ENCODE data around the gene CRY1.
"Not testable (repeated sequence)": the region's sequence is repeated elsewhere in the genome, so short reads cannot be mapped to it uniquely, and the experiment has no call there.

The CRY1 gene

DNA sequence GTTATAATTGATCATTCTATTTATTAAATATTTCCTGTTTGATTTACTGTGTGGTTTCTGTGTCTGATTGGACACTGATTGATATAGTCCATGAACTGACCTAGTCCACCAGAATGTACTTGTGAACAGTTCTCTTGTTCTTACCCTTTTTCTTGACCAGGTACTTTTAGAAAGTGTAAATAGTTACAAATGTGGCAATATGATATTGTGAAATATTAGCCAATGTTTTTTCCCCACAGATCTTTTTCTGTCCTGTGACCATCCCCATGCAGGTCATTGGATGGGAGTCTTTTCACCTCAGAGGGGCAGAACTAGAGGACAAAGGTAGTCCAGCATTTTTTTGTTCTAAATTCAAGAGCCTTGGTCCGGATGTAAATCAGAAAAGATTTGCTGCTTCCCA lies 8.3 kb upstream of the CRY1 start:
- no peak for DNase-seq (ENCODE audit: low spot score in 2 of 2)
- H3K27ac Mint-ChIP-seq, result no peak overlapping the region
- no peak for ATAC-seq (ENCODE audit: low read depth)
- H3K36me3 Mint-ChIP-seq, result peaks cover 3% of the 10 kb centered on the region
- peaks cover 23% of the 10 kb centered on the region for H3K27me3 Mint-ChIP-seq
- H3K4me3 Mint-ChIP-seq, result no peak overlapping the region
- H3K9me3 Mint-ChIP-seq, result peaks cover 2% of the 10 kb centered on the region
- no peaks in the 10 kb centered on the region for H3K4me1 Mint-ChIP-seq

DNA sequence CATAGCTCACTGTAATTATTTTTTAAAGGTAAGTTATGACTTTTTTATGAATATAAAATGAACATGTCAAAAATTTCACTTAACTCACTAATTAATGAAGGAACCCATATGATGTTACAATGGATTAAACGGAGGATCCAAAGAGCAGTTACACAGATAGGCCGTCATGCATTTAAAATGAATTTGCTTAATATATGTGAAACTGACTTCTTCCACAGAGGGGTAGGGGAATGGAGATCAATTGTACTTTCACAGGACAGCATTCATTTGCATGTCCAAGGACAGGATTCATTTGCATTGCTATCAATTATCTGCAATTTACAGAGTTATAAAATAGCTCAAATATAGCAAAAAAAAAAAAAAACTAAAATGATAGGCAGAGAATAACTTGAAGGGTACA lies 6.6 kb upstream of the CRY1 start:
- no peak overlapping the region for H3K27ac Mint-ChIP-seq
- ATAC-seq (ENCODE audit: low read depth) (no peak), DNase-seq (ENCODE audit: low spot score in 2 of 2) (no peak)
- H3K9me3 Mint-ChIP-seq, result peaks cover 9% of the 10 kb centered on the region
- H3K4me3 Mint-ChIP-seq, result no peak overlapping the region
- H3K36me3 Mint-ChIP-seq, result peaks cover 8% of the 10 kb centered on the region
- H3K4me1 Mint-ChIP-seq, result no peaks in the 10 kb centered on the region
- H3K27me3 Mint-ChIP-seq, result peaks cover 22% of the 10 kb centered on the region

- no peak overlapping the region for H3K27ac Mint-ChIP-seq
- peaks cover 9% of the 10 kb centered on the region for H3K9me3 Mint-ChIP-seq
- DNase-seq (ENCODE audit: low spot score in 2 of 2) (no peak), ATAC-seq (ENCODE audit: low read depth) (no peak)
- peaks cover 19% of the 10 kb centered on the region for H3K27me3 Mint-ChIP-seq
- no peak overlapping the region for H3K4me3 Mint-ChIP-seq
- H3K36me3 Mint-ChIP-seq, result peaks cover 8% of the 10 kb centered on the region
- peaks cover 5% of the 10 kb centered on the region for H3K4me1 Mint-ChIP-seq
These were observed 3.2 kb upstream of the CRY1 start for GRCh38 chr12:107096571-107096970.

GRCh38 chr12:107094183-107094448 lies 767 bp upstream of the CRY1 start:
- H3K36me3 Mint-ChIP-seq, result peaks cover 8% of the 10 kb centered on the region
- peaks cover 9% of the 10 kb centered on the region for H3K9me3 Mint-ChIP-seq
- no peak for ATAC-seq (ENCODE audit: low read depth)
- no peak overlapping the region for H3K27ac Mint-ChIP-seq
- H3K27me3 Mint-ChIP-seq, result peaks cover 8% of the 10 kb centered on the region
- no peak for DNase-seq (ENCODE audit: low spot score in 2 of 2)
- H3K4me3 Mint-ChIP-seq, result no peak overlapping the region
- H3K4me1 Mint-ChIP-seq, result peaks cover 5% of the 10 kb centered on the region

DNA sequence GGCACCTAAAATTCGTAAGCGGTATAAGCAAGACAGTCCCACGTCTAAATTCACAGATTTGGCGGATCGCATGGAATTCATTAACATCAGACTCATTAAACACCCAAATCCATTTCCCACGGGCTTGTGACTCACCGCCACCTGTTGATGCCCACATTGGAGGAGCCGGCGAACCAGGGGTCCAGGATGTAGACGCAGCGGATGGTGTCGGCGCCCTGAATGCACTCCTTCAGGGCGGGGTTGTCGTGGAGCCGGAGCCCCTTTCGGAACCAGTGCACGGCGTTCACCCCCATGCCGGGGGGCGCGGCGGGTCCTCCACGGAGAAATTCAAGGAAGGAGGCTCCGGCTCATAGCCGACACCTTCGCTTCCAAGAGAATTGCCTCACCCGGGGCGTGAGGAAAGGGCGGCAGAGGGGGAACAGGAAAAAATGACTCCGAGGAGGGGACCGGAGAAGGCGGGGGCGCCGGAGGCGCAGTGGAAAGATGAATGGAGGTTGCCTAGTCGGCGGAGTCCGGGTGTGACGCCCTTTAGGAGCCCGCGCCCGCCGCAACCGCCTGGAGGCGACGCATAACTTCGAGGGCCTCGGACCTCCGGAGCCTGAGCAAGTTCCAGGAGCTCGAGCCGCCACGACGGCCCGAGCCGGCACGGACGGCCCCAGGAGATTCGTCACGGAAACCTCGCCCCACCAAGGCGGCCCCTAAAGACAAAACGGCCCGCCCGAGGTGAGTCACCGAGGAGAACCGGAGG lies 506 bp downstream of the CRY1 start:
- Mint-ChIP-seq H3K4me3 (no peak overlapping the region), H3K36me3 (peaks cover 6% of the 10 kb centered on the region), H3K27me3 (peaks cover 5% of the 10 kb centered on the region), H3K9me3 (peaks cover 11% of the 10 kb centered on the region), H3K4me1 (peaks cover 5% of the 10 kb centered on the region), H3K27ac (no peak overlapping the region)
- peak; percentile 37 for ATAC-seq (ENCODE audit: low read depth)
- DNase-seq (ENCODE audit: low spot score in 2 of 2), result no peak

GRCh38 chr12:107091989-107092641 lies 1.2 kb downstream of the CRY1 start:
- ATAC-seq (ENCODE audit: low read depth) (peak; percentile 12), DNase-seq (ENCODE audit: low spot score in 2 of 2) (peak in 1 of 2 donors; percentile 15)
- Mint-ChIP-seq H3K4me3 (no peak overlapping the region), H3K4me1 (peaks cover 5% of the 10 kb centered on the region), H3K9me3 (peaks cover 9% of the 10 kb centered on the region), H3K27me3 (peaks cover 3% of the 10 kb centered on the region), H3K36me3 (peaks cover 6% of the 10 kb centered on the region), H3K27ac (no peak overlapping the region)

DNA sequence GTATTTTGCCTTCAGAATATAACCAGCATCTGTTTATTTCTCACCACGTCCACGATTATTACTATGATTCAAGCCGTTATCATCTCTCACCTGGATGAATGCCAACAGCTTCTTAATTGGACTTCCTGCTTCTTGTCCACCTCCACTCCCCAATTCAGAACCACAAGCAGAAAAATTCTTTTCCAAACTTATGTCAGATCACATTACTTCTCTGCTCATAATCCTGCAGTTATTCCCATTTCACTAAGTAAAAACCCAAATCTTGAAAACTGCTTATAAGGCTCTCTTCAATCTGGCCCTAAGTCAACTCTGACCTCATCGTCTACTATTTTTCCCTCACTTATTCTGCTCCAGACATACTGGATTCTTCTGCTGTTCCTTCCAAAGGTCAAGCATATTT lies 2.0 kb downstream of the CRY1 start:
- ATAC-seq (ENCODE audit: low read depth), result no peak
- H3K4me1 Mint-ChIP-seq, result peaks cover 5% of the 10 kb centered on the region
- no peak overlapping the region for H3K27ac Mint-ChIP-seq
- DNase-seq (ENCODE audit: low spot score in 2 of 2), result no peak
- H3K9me3 Mint-ChIP-seq, result peaks cover 9% of the 10 kb centered on the region
- no peak overlapping the region for H3K4me3 Mint-ChIP-seq
- peaks cover 6% of the 10 kb centered on the region for H3K36me3 Mint-ChIP-seq
- H3K27me3 Mint-ChIP-seq, result peaks cover 4% of the 10 kb centered on the region

DNA sequence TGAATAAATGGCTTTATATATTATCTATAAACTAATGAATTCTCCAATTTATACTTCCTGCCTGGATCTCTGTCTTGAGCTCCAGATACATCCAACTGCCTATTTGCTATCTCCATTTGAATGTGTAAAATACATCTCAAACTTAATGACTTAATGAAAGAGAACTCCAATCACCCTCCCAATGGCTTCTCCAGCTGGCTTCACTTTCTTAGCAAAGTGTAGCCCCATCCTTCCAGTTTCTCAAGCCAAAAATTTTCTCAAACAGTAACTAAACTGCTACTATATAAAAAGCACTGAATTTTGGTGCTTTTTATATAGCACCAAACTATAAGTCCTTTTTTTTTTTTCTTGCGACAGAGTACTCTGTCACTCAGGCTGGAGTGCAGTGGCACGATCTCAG lies 2.6 kb downstream of the CRY1 start:
- DNase-seq (ENCODE audit: low spot score in 2 of 2), result no peak
- H3K9me3 Mint-ChIP-seq, result peaks cover 4% of the 10 kb centered on the region
- peaks cover 1% of the 10 kb centered on the region for H3K27me3 Mint-ChIP-seq
- no peak overlapping the region for H3K27ac Mint-ChIP-seq
- peaks cover under 1% of the 10 kb centered on the region for H3K36me3 Mint-ChIP-seq
- ATAC-seq (ENCODE audit: low read depth), result no peak
- H3K4me1 Mint-ChIP-seq, result peaks cover 5% of the 10 kb centered on the region
- H3K4me3 Mint-ChIP-seq, result no peak overlapping the region

DNA sequence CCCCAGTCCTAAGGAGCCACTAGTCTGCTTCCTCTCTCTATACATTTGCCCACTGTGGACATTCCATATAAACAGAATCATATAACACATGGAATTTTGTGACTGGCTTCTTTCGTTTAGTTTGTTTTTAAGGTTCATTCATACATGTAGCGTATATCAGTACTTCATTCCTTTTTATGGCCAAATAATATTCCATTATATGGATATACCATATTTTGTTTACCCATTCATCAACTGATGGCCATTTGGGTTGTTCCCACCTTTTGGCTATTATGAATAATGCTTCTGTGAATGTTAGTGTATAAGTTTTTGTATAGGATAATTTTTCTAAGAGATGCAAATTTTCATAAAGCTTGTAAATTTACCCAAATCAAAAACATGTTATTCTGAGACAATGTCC lies 4.4 kb downstream of the CRY1 start:
- Mint-ChIP-seq H3K4me1 (peaks cover 5% of the 10 kb centered on the region), H3K4me3 (no peak overlapping the region), H3K27ac (no peak overlapping the region), H3K36me3 (no peaks in the 10 kb centered on the region), H3K27me3 (peaks cover 3% of the 10 kb centered on the region), H3K9me3 (peaks cover 3% of the 10 kb centered on the region)
- DNase-seq (ENCODE audit: low spot score in 2 of 2) (no peak), ATAC-seq (ENCODE audit: low read depth) (no peak)

DNA sequence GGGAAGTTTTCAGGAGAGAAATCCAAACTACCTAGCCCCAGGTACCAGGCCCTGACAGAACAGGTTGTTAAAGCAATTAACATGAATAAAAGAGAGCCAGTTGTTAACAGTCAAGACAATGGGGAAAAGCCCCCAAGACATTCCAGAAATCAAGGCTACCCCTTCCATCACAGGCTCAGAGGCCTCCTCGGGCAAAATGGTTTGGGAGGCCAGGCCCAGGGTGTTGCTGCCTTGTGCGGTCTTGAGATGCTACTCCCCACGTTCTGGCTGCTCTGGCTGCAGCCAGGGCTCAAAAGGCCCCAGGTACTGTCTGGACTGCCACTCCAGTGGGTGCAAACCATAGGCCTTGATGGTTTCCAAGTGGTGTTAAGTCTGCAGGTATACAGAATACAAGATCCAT lies 7.0 kb downstream of the CRY1 start:
- Mint-ChIP-seq H3K27me3 (peaks cover 7% of the 10 kb centered on the region), H3K9me3 (peaks cover 7% of the 10 kb centered on the region), H3K27ac (no peak overlapping the region), H3K4me3 (no peak overlapping the region), H3K4me1 (no peaks in the 10 kb centered on the region), H3K36me3 (no peaks in the 10 kb centered on the region)
- DNase-seq (ENCODE audit: low spot score in 2 of 2) (no peak), ATAC-seq (ENCODE audit: low read depth) (no peak)

DNA sequence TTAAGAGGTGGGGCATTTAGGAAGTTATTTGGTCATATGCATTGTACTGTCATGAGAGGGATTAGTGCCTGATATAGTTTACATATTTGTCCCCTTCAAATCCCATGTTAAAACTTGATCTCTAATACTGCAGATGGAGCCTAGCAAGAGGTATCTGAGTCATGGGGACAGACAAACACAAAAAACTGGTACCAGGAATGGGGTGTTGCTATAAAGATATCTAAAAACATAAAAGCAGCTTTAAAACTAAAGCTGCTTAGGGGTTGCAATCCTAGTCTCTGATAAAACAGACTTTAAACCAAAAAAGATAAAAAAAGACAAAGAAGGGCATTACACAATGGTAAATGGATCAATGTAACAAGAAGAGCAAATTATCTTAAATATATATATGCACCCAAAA lies 11.6 kb downstream of the CRY1 start:
- Mint-ChIP-seq H3K9me3 (peaks cover 4% of the 10 kb centered on the region), H3K4me1 (no peaks in the 10 kb centered on the region), H3K36me3 (no peaks in the 10 kb centered on the region), H3K4me3 (no peak overlapping the region), H3K27ac (no peak overlapping the region), H3K27me3 (peaks cover 10% of the 10 kb centered on the region)
- no peak for ATAC-seq (ENCODE audit: low read depth)
- no peak for DNase-seq (ENCODE audit: low spot score in 2 of 2)

- H3K9me3 Mint-ChIP-seq, result peaks cover 4% of the 10 kb centered on the region
- H3K27ac Mint-ChIP-seq, result no peak overlapping the region
- H3K4me1 Mint-ChIP-seq, result no peaks in the 10 kb centered on the region
- no peak for DNase-seq (ENCODE audit: low spot score in 2 of 2)
- no peaks in the 10 kb centered on the region for H3K36me3 Mint-ChIP-seq
- H3K27me3 Mint-ChIP-seq, result peaks cover 7% of the 10 kb centered on the region
- ATAC-seq (ENCODE audit: low read depth), result no peak
- no peak overlapping the region for H3K4me3 Mint-ChIP-seq
These were observed 13.1 kb downstream of the CRY1 start for GRCh38 chr12:107080299-107080698.

DNA sequence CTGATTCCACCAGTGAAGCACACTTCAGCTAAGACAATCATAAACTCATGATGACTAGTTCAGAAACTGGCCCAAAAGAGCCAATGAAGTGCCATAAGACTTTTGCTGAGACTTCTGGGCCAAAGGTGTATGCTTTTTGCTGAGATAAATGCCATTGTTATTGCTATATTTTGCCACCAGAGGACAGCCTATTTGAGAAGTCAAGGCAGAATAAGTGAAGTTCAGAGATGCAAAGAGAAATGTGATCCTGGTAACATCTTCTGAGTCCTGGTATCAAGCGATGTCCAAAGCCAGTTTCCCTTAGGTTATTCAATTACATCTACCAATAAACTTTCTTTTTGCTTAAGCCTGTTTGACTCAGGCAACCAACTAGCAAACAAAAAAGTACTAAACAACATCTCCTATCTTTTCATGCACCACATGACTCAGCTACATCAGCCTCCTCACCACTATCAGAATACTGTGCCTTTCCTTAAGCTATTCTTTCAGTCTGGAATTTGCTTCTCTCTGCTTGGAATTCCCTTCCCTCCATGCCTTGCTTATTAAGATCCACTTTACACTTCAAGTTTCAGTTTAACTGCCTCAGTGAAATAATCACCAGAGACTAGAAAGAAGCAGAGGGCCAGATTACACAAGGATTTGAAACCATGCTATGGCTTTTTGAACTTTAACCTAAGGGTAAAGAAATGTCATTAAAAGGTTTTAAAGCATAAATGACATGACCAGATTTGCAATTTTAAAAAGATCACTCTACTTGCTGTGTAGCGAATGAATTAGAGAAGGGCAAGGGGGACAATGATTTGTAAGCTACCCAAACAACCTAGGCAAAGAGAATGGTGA lies 14.0 kb downstream of the CRY1 start:
- no peaks in the 10 kb centered on the region for H3K36me3 Mint-ChIP-seq
- H3K27me3 Mint-ChIP-seq, result peaks cover 7% of the 10 kb centered on the region
- peaks cover 4% of the 10 kb centered on the region for H3K9me3 Mint-ChIP-seq
- DNase-seq (ENCODE audit: low spot score in 2 of 2), result no peak
- H3K4me3 Mint-ChIP-seq, result no peak overlapping the region
- H3K4me1 Mint-ChIP-seq, result no peaks in the 10 kb centered on the region
- H3K27ac Mint-ChIP-seq, result no peak overlapping the region
- ATAC-seq (ENCODE audit: low read depth), result peak; percentile 24

- H3K27ac Mint-ChIP-seq; DNase-seq (ENCODE audit: low spot score in 2 of 2); H3K4me3 Mint-ChIP-seq; H3K4me1 Mint-ChIP-seq; H3K9me3 Mint-ChIP-seq; ATAC-seq (ENCODE audit: low read depth); H3K27me3 Mint-ChIP-seq; H3K36me3 Mint-ChIP-seq: not testable (repeated sequence)
These were observed 20.1 kb downstream of the CRY1 start for GRCh38 chr12:107073266-107073665.
